Cardiac fibroblast (primary cell): ENCODE results near the gene TIGD3.

Source experiments
- DNase-seq, 2 donors: peaks; one replicate each; pipeline versions ENCODE4 v3.0.0 to v3.0.0-alpha.2; 2010; ENCODE audit warnings: low read depth in 2 of 2
- H3K4me3 ChIP-seq, 2 donors: replicated peaks in 1 of 2; 1 replicate in 1 of 2; 2 replicates in 1 of 2; pipeline ENCODE4 v1.5.1; 2011; ENCODE audit warnings: low read depth in 2 of 2, low read length in 2 of 2, mild to moderate bottlenecking in 2 of 2, moderate library complexity in 1 of 2
- CTCF ChIP-seq: IDR thresholded peaks from one replicate; pipeline ENCODE4 v1.5.1; 2011; ENCODE audit warnings: low read depth, mild to moderate bottlenecking, low read length, inconsistent platforms

The TIGD3 gene

GRCh38 chr11:65354265-65355012, at the start of gene TIGD3:
TIGD3 (plus strand) TSS chr11:65354751; CDS start chr11:65355809, 1,058 bp downstream.
- no peak for TF ChIP-seq CTCF
- DNase-seq = peak; percentile 93 to 96
- peak within 1 kb of the TSS; percentile 52 to 63 for H3K4me3 ChIP-seq

GRCh38 chr11:65305501-65306268, 48.9 kb upstream of the TIGD3 start:
- H3K4me3 ChIP-seq = no peak overlapping the region
- DNase-seq = peak; percentile 72 to 78
- TF ChIP-seq CTCF = no peak

GRCh38 chr11:65307298-65308229, 47.0 kb upstream of the TIGD3 start:
- no peak for DNase-seq
- TF ChIP-seq CTCF = no peak

GRCh38 chr11:65308281-65308891, 46.2 kb upstream of the TIGD3 start:
- no peak for TF ChIP-seq CTCF
- H3K4me3 ChIP-seq = no peak overlapping the region
- peak; percentile 53 to 80 for DNase-seq

More at GRCh38 chr11:65307298-65308229, 47.0 kb upstream of the TIGD3 start:
- no peak overlapping the region for H3K4me3 ChIP-seq

- H3K4me3 ChIP-seq = no peak overlapping the region
- DNase-seq = peak in 1 of 2 donors; percentile 57
- TF ChIP-seq CTCF = no peak
Measured at GRCh38 chr11:65309006-65309405, 45.5 kb upstream of the TIGD3 start.

- no peak for TF ChIP-seq CTCF
- no peak for DNase-seq
- H3K4me3 ChIP-seq = no peak overlapping the region
Measured at GRCh38 chr11:65310215-65310614, 44.3 kb upstream of the TIGD3 start.
